ENCODE results near the gene LYL1. TPM values are rescaled to one million over a fixed set of nuclear protein-coding genes. Genes with fewer than 3 reads are reported as not detected.

Gene LYL1
- total and polyA plus RNA-seq, 9 of the 15 experiments (the other 6 are each of a cell fraction or from before 2014, with no cell fraction given): 1.3 to 266 (median 34.0) TPM

- TF ChIP-seq ZNF512 (tag; IDR thresholded peaks at IDR 0.05) (no peak), FOXP4 (CRISPR knock-in tag; IDR thresholded peaks at IDR 0.05; ENCODE audit: borderline replicate concordance) (no peak), REST (IDR thresholded peaks at IDR 0.05; ENCODE audit: borderline replicate concordance) (0 out of 2 replicates have a peak, but pooled peaks have one; percentile 8), REST (CRISPR knock-in tag; IDR thresholded peaks at IDR 0.05; ENCODE audit: low read depth) (peak; percentile 58), GTF2E2 (tag; IDR thresholded peaks at IDR 0.05) (no peak), TCF7L2 (IDR thresholded peaks at IDR 0.05; ENCODE audit: low read depth, low read length) (no peak), ARHGAP35 (IDR thresholded peaks at IDR 0.05; ENCODE audit: partially characterized antibody) (no peak), SP1 (CRISPR knock-in tag; IDR thresholded peaks at IDR 0.05) (no peak), RCOR1 (IDR thresholded peaks at IDR 0.05; ENCODE audit: borderline replicate concordance in 1 of 2, low read depth in 2 of 2, low read length in 2 of 2) (no peak), MTA3 (IDR thresholded peaks at IDR 0.05; ENCODE audit: borderline replicate concordance) (peak; percentile 65)
- TF ChIP-seq, protein P1, sequence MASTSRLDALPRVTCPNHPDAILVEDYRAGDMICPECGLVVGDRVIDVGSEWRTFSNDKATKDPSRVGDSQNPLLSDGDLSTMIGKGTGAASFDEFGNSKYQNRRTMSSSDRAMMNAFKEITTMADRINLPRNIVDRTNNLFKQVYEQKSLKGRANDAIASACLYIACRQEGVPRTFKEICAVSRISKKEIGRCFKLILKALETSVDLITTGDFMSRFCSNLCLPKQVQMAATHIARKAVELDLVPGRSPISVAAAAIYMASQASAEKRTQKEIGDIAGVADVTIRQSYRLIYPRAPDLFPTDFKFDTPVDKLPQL (IDR thresholded peaks at IDR 0.05; ENCODE audit: extremely low read depth, insufficient read length): no peak
Measured at GRCh38 chr19:13099073-13099999, 3.3 kb downstream of the LYL1 start (continued).

Data from K562 (cell line).